ENCODE results near the gene AWAT2. TPM values are rescaled to one million over a fixed set of nuclear protein-coding genes. Genes with fewer than 3 reads are reported as not detected.

The AWAT2 gene
- total RNA-seq, 2 experiments from 2014 or later = not detected

GRCh38 chrX:70089604-70090297, 40.0 kb upstream of the AWAT2 start:
- DNase-seq (no peak), ATAC-seq (ENCODE audit: poor library complexity) (no peak)
- Mint-ChIP-seq H3K36me3 (ENCODE audit: low read depth) (no peaks in the 10 kb centered on the region), H3K4me1 (ENCODE audit: low read depth) (no peaks in the 10 kb centered on the region), H3K27ac (no peak overlapping the region), H3K27me3 (no peaks in the 10 kb centered on the region), H3K9me3 (no peaks in the 10 kb centered on the region), H3K4me3 (no peak overlapping the region)
- H3K4me3 ChIP-seq (ENCODE audit: low read length) = no peak overlapping the region
- no peak overlapping the region for H3K27ac ChIP-seq (ENCODE audit: low read depth in 1 of 2, low read length in 2 of 2)
- intact Hi-C loops (cut with DNase I, micrococcal nuclease) = loop anchor here in 1 of 2 experiments (10.0 kb wide), 1 partner anchor 1355 kb away; no protein-coding TSS in a partner anchor
- CTCF ChIA-PET = no interaction called here
- H3K36me3 ChIP-seq (ENCODE audit: insufficient read depth, low read length) = no peaks in the 10 kb centered on the region
- H3K27me3 ChIP-seq (ENCODE audit: control insufficient read depth in 1 of 2, insufficient read depth in 2 of 2, low read length in 2 of 2) = peaks cover 0 to 2% of the 10 kb centered on the region in 2 experiments
- no peaks in the 10 kb centered on the region for H3K9me3 ChIP-seq (ENCODE audit: control insufficient read depth in 1 of 2, insufficient read depth in 1 of 2, low read length in 2 of 2)
- TF ChIP-seq CTCF (IDR thresholded peaks at IDR 0.05) = no peak
- no peaks in the 10 kb centered on the region for H3K4me1 ChIP-seq (ENCODE audit: insufficient read depth, low read length)
- POLR2A ChIA-PET = no interaction called here

GRCh38 chrX:70088751-70089150, 39.0 kb upstream of the AWAT2 start:
- Mint-ChIP-seq H3K36me3 (ENCODE audit: low read depth) (no peaks in the 10 kb centered on the region), H3K9me3 (no peaks in the 10 kb centered on the region), H3K4me1 (ENCODE audit: low read depth) (no peaks in the 10 kb centered on the region), H3K27me3 (no peaks in the 10 kb centered on the region), H3K27ac (no peak overlapping the region), H3K4me3 (no peak overlapping the region)
- Histone ChIP-seq H3K27ac (ENCODE audit: low read depth in 1 of 2, low read length in 2 of 2) (no peak overlapping the region), H3K9me3 (ENCODE audit: control insufficient read depth in 1 of 2, insufficient read depth in 1 of 2, low read length in 2 of 2) (no peaks in the 10 kb centered on the region), H3K4me3 (ENCODE audit: low read length) (no peak overlapping the region), H3K27me3 (ENCODE audit: control insufficient read depth in 1 of 2, insufficient read depth in 2 of 2, low read length in 2 of 2) (peaks cover 0 to 2% of the 10 kb centered on the region in 2 experiments), H3K36me3 (ENCODE audit: insufficient read depth, low read length) (no peaks in the 10 kb centered on the region), H3K4me1 (ENCODE audit: insufficient read depth, low read length) (no peaks in the 10 kb centered on the region)
- ATAC-seq (ENCODE audit: poor library complexity) (no peak), DNase-seq (no peak)
- intact Hi-C loops (cut with DNase I, micrococcal nuclease) = no loop called here
- TF ChIP-seq CTCF (IDR thresholded peaks at IDR 0.05) = no peak
- ChIA-PET CTCF (no interaction called here), POLR2A (no interaction called here)

- H3K4me1 Mint-ChIP-seq (ENCODE audit: low read depth) = no peaks in the 10 kb centered on the region
- intact Hi-C loops (cut with DNase I, micrococcal nuclease) = no loop called here
Observed at GRCh38 chrX:70087857-70088630, 38.3 kb upstream of the AWAT2 start.

More at GRCh38 chrX:70087857-70088630, 38.3 kb upstream of the AWAT2 start:
- ChIA-PET CTCF (no interaction called here), POLR2A (no interaction called here)
- Histone ChIP-seq H3K27ac (ENCODE audit: low read depth in 1 of 2, low read length in 2 of 2) (no peak overlapping the region), H3K36me3 (ENCODE audit: insufficient read depth, low read length) (no peaks in the 10 kb centered on the region), H3K4me3 (ENCODE audit: low read length) (no peak overlapping the region), H3K4me1 (ENCODE audit: insufficient read depth, low read length) (no peaks in the 10 kb centered on the region), H3K9me3 (ENCODE audit: control insufficient read depth in 1 of 2, insufficient read depth in 1 of 2, low read length in 2 of 2) (no peaks in the 10 kb centered on the region), H3K27me3 (ENCODE audit: control insufficient read depth in 1 of 2, insufficient read depth in 2 of 2, low read length in 2 of 2) (peaks cover 0 to 2% of the 10 kb centered on the region in 2 experiments)
- Mint-ChIP-seq H3K27ac (no peak overlapping the region), H3K36me3 (ENCODE audit: low read depth) (no peaks in the 10 kb centered on the region), H3K27me3 (no peaks in the 10 kb centered on the region), H3K9me3 (no peaks in the 10 kb centered on the region), H3K4me3 (no peak overlapping the region)
- no peak for DNase-seq
- no peak for ATAC-seq (ENCODE audit: poor library complexity)
- TF ChIP-seq CTCF (IDR thresholded peaks at IDR 0.05) = no peak
